IMR-90 (cell line): ENCODE results near the gene NAALAD2. TPM values are rescaled to one million over a fixed set of nuclear protein-coding genes. Genes with fewer than 3 reads are reported as not detected.

Experiments
- ATAC-seq: fragments of 200-7000 bp; cut with Tn5 transposase; 2 replicates; pipeline ENCODE4 v1.9.1; 2020; ENCODE audit warnings: low read depth, mild to moderate bottlenecking, moderate library complexity
- BruUV-seq: library from RNA; stranded (reverse); fragments of 400-500 nt; replicated peaks from 2 replicates; lab custom pipeline; 2021; lab: Mats Ljungman, UMichigan
- CTCF ChIA-PET: fragments of 300-600 bp; formaldehyde crosslinking; extraction: SDS; loops from one replicate; lab custom pipeline; 2021; ENCODE audit warnings: antibody characterized with exemption; lab: Yijun Ruan, JAX
- POLR2A ChIA-PET: fragments of 300-600 bp; sonication (Branson Sonifier 250); formaldehyde crosslinking; loops from one replicate; lab custom pipeline; 2022; ENCODE audit warnings: antibody characterized with exemption; ENCODE audit not compliant: unreplicated experiment; lab: Charles Lee
- DNase-seq: peaks from one replicate; pipeline ENCODE4 v3.0.0; 2013
- H2AFZ ChIP-seq: replicated peaks from 2 replicates; pipeline ENCODE3; 2013; ENCODE audit warnings: low read length, mild to moderate bottlenecking; ENCODE audit not compliant: poor library complexity
- H2AK5ac ChIP-seq: 2 replicates; pipeline ENCODE4 v1.6.1; 2013; ENCODE audit warnings: low read depth, low read length, inconsistent platforms
- H2AK9ac ChIP-seq: replicated peaks from 2 replicates; pipeline ENCODE3; 2013; ENCODE audit warnings: mild to moderate bottlenecking, low read depth, low read length, moderate library complexity; ENCODE audit not compliant: poor library complexity
- H2BK120ac ChIP-seq: 2 replicates; pipeline ENCODE4 v1.6.1; 2013; ENCODE audit warnings: low read depth, low read length, inconsistent platforms
- H2BK15ac ChIP-seq: 3 replicates; pipeline ENCODE4 v1.6.1; 2013; ENCODE audit warnings: low read depth, low read length, inconsistent platforms
- H2BK20ac ChIP-seq: 2 replicates; pipeline ENCODE4 v1.6.1; 2013; ENCODE audit warnings: low read depth, mild to moderate bottlenecking, inconsistent platforms, low read length, moderate library complexity
- H2BK5ac ChIP-seq: 2 replicates; pipeline ENCODE4 v1.6.1; 2013; ENCODE audit warnings: mild to moderate bottlenecking, low read depth, low read length, inconsistent platforms; ENCODE audit not compliant: poor library complexity, severe bottlenecking
- H3K14ac ChIP-seq: replicated peaks from 2 replicates; pipeline ENCODE4 v1.6.1; 2013; ENCODE audit warnings: low read depth, low read length, inconsistent platforms
- H3K18ac ChIP-seq: 2 replicates; pipeline ENCODE4 v1.6.1; 2013; ENCODE audit warnings: low read depth, low read length, control low read depth
- H3K23ac ChIP-seq: 2 replicates; pipeline ENCODE4 v1.6.1; 2013; ENCODE audit warnings: low read depth, low read length, inconsistent platforms
- H3K27ac ChIP-seq: 2 replicates; pipeline ENCODE4 v1.5.1; 2013; ENCODE audit warnings: mild to moderate bottlenecking, control low read depth, low read length; ENCODE audit not compliant: insufficient read depth
- H3K27me3 ChIP-seq: 2 replicates; pipeline ENCODE4 v1.6.1; 2013; ENCODE audit warnings: low read length; ENCODE audit not compliant: control insufficient read depth, insufficient read depth
- H3K36me3 ChIP-seq: 2 replicates; pipeline ENCODE4 v1.6.1; 2013; ENCODE audit warnings: low read length, mixed read lengths; ENCODE audit not compliant: control insufficient read depth, insufficient read depth
- H3K4ac ChIP-seq: 2 replicates; pipeline ENCODE4 v1.6.1; 2013; ENCODE audit warnings: low read depth, low read length, inconsistent platforms
- H3K4me1 ChIP-seq: 2 replicates; pipeline ENCODE4 v1.6.1; 2013; ENCODE audit warnings: low read length, mixed read lengths; ENCODE audit not compliant: control insufficient read depth, insufficient read depth
- H3K4me2 ChIP-seq: 2 replicates; pipeline ENCODE4 v1.6.1; 2013; ENCODE audit warnings: low read depth, mild to moderate bottlenecking, control low read depth, low read length, moderate library complexity
- H3K4me3 ChIP-seq: 2 replicates; pipeline ENCODE4 v1.5.1; 2013; ENCODE audit warnings: low read depth, mild to moderate bottlenecking, control low read depth, low read length, moderate library complexity; ENCODE audit not compliant: insufficient read depth
- H3K56ac ChIP-seq: 2 replicates; pipeline ENCODE4 v1.6.1; 2013; ENCODE audit warnings: low read length, inconsistent platforms; ENCODE audit not compliant: insufficient read depth; ENCODE audit errors: extremely low read depth
- H3K79me1 ChIP-seq, 2 experiments: 2 replicates each; pipeline ENCODE4 v1.6.1; 2013; ENCODE audit warnings: low read length in 2 of 2, inconsistent platforms in 1 of 2, low read depth in 1 of 2
- H3K9ac ChIP-seq: 2 replicates; pipeline ENCODE4 v1.6.1; 2013; ENCODE audit warnings: low read depth, low read length, control low read depth
- H3K9me1 ChIP-seq: 2 replicates; pipeline ENCODE4 v1.6.1; 2013; ENCODE audit warnings: low read length, inconsistent platforms; ENCODE audit not compliant: insufficient read depth
- H3K9me3 ChIP-seq: 2 replicates; pipeline ENCODE4 v1.6.1; 2013; ENCODE audit warnings: low read length; ENCODE audit not compliant: control insufficient read depth, insufficient read depth
- H4K20me1 ChIP-seq: 2 replicates; pipeline ENCODE4 v1.6.1; 2013; ENCODE audit warnings: low read length, inconsistent platforms; ENCODE audit not compliant: insufficient read depth
- H4K5ac ChIP-seq: 2 replicates; pipeline ENCODE4 v1.6.1; 2013; ENCODE audit warnings: mild to moderate bottlenecking, low read depth, low read length, control low read depth
- H4K8ac ChIP-seq, 2 experiments: 2 replicates each; pipeline ENCODE4 v1.6.1; 2013; ENCODE audit warnings: low read depth in 2 of 2, low read length in 2 of 2, control low read depth in 1 of 2, inconsistent platforms in 1 of 2
- H4K91ac ChIP-seq: 2 replicates; pipeline ENCODE4 v1.6.1; 2013; ENCODE audit warnings: low read depth, low read length, inconsistent platforms; ENCODE audit not compliant: insufficient read depth
- BHLHE40 ChIP-seq: fragments of 150-350 bp; IDR thresholded peaks from 2 replicates; pipeline ENCODE4 v1.6.1; 2016; ENCODE audit warnings: mild to moderate bottlenecking, low read depth, low read length
- CEBPB ChIP-seq: IDR thresholded peaks from 2 replicates; pipeline ENCODE4 v1.6.1; 2012; ENCODE audit warnings: low read depth, low read length, improper control_type of control experiment
- CTCF ChIP-seq: conservative IDR thresholded peaks from 2 replicates; pipeline ENCODE4 v1.5.1; 2012; ENCODE audit warnings: mild to moderate bottlenecking, low read depth, low read length, improper control_type of control experiment
- SMC3 ChIP-seq: fragments of 150-350 bp; IDR thresholded peaks from 2 replicates; pipeline ENCODE4 v1.6.1; 2016; ENCODE audit warnings: low read depth, mild to moderate bottlenecking, antibody characterized with exemption, low read length, moderate library complexity
- USF2 ChIP-seq: fragments of 150-350 bp; IDR thresholded peaks from 2 replicates; pipeline ENCODE4 v1.6.1; 2017; ENCODE audit warnings: mild to moderate bottlenecking, antibody characterized with exemption, low read length, low read depth
- WGBS, 2 experiments: methylation state at CpG; one replicate each; pipeline versions ENCODE4 v1.1.5 to v1.1.7; 2013; ENCODE audit warnings: missing lambda C conversion rate in 2 of 2; ENCODE audit not compliant: insufficient read length in 1 of 2; ENCODE audit errors: extremely low coverage in 2 of 2; 5-methylcytosine and 5-hydroxymethylcytosine counted together
- dilution Hi-C: fragments of 300-500 bp; cut with HindIII; formaldehyde crosslinking; loops from one replicate; pipeline ENCODE4 v1.14.3; 2018; ENCODE audit warnings: low sequenced_read_pairs; ENCODE audit not compliant: unreplicated experiment
- in situ Hi-C: fragments of 300-500 bp; cut with MboI; formaldehyde crosslinking; loops from 3 replicates; pipeline ENCODE4 v1.14.3; 2019; ENCODE audit warnings: low sequenced_read_pairs, inconsistent platforms, mixed read lengths
- intact Hi-C: fragments of 100-400 bp; cut with micrococcal nuclease; formaldehyde crosslinking; loops from 2 replicates; pipeline ENCODE4 v1.10.0; 2022
- polyA plus RNA-seq, 3 experiments: library from polyadenylated mRNA; depleted of rRNA; stranded (reverse); fragments of >200 nt; gene quantifications; 2 replicates each; pipeline ENCODE4 v1.2.3, GENCODE V29; 2012; ENCODE audit warnings: low replicate concordance in 1 of 3
- total RNA-seq: library from RNA; depleted of rRNA; stranded (reverse); fragments of >200 nt; gene quantifications from 2 replicates; pipeline ENCODE4 v1.2.3, GENCODE V29; 2012

Gene NAALAD2
- total and polyA plus RNA-seq, 2 of the 4 experiments (the other 2 are of a cell fraction) = under 0.01 to 0.09 TPM

- Histone ChIP-seq H3K4me2 (no peak overlapping the region), H4K5ac (no peak overlapping the region), H3K23ac (no peak overlapping the region), H3K9me3 (no peaks in the 10 kb centered on the region), H2BK20ac (no peak overlapping the region), H3K36me3 (no peaks in the 10 kb centered on the region), H4K20me1 (no peaks in the 10 kb centered on the region), H4K91ac (no peak overlapping the region), H3K79me1 (no peaks in the 10 kb centered on the region), H2AK5ac (no peak overlapping the region), H2AFZ (no peak overlapping the region), H3K18ac (no peak overlapping the region), H3K9ac (no peak overlapping the region), H3K9me1 (no peaks in the 10 kb centered on the region), H3K4me1 (no peaks in the 10 kb centered on the region), H3K14ac (no peak overlapping the region), H3K4ac (no peak overlapping the region), H3K27ac (no peak overlapping the region), H2BK5ac (no peak overlapping the region), H2BK15ac (no peak overlapping the region), H3K27me3 (no peaks in the 10 kb centered on the region), H3K4me3 (no peak overlapping the region), H3K56ac (no peak overlapping the region), H4K8ac (no peak overlapping the region), H2BK120ac (no peak overlapping the region), H2AK9ac (no peak overlapping the region)
- ATAC-seq (no peak), DNase-seq (no peak)
- no CpG with 5 or more reads among the region's 2 CpGs for WGBS, 2 experiments
- in situ Hi-C loops (loop anchor here (25.0 kb wide), 1 partner anchor 1026 kb away; no protein-coding TSS in a partner anchor), dilution Hi-C loops (no loop called here), intact Hi-C loops (loop anchor here (2.0 kb wide), 1 partner anchor 1015 kb away; no protein-coding TSS in a partner anchor)
- TF ChIP-seq BHLHE40 (no peak), CEBPB (no peak), CTCF (peak; percentile 38), USF2 (no peak), SMC3 (peak; percentile 15; the same call in 1 of the 2 replicates)
- CTCF ChIA-PET = interaction anchor here (0.7 kb wide), 1 partner anchor 11 kb away, joined by 3 read pairs; no protein-coding TSS in a partner anchor
- POLR2A ChIA-PET = no interaction called here
- no TSS peak for BruUV-seq
Measured at GRCh38 chr11:90113541-90113940, 20.9 kb upstream of the NAALAD2 start.
